Stimulated activated naive CD8-positive, alpha-beta T cell treated with anti-CD3 and anti-CD28 coated beads, Interleukin-15, Interleukin-2, amounts not matched to agents 100 ng/mL and 50 ng/mL, for 24 hours (primary cell): ENCODE data around the gene GOLGA3.
"Not testable (repeated sequence)": the region's sequence is repeated elsewhere in the genome, so short reads cannot be mapped to it uniquely, and the experiment has no call there.

Source experiments
- H3K27ac Mint-ChIP-seq: one replicate; pipeline ENCODE4 v1.8.0; 2021; ENCODE audit warnings: mild to moderate bottlenecking, mixed read lengths
- H3K27me3 Mint-ChIP-seq: one replicate; pipeline ENCODE4 v1.8.0; 2021; ENCODE audit warnings: mixed read lengths
- H3K36me3 Mint-ChIP-seq: one replicate; pipeline ENCODE4 v1.8.0; 2021; ENCODE audit warnings: low read depth, mixed read lengths
- H3K4me1 Mint-ChIP-seq: one replicate; pipeline ENCODE4 v1.8.0; 2021; ENCODE audit warnings: low read depth, mixed read lengths
- H3K4me3 Mint-ChIP-seq: one replicate; pipeline ENCODE4 v1.8.0; 2021; ENCODE audit warnings: mild to moderate bottlenecking, mixed read lengths
- H3K9me3 Mint-ChIP-seq: one replicate; pipeline ENCODE4 v1.8.0; 2021; ENCODE audit warnings: mixed read lengths

The GOLGA3 gene

GRCh38 chr12:132828706-132829534, at the start of gene GOLGA3:
TSS of gene GOLGA3 (minus strand) at chr12:132828869. CDS start at chr12:132822128, 6,741 bp downstream.
- Mint-ChIP-seq H3K36me3 (peaks cover 53% of the 10 kb centered on the region), H3K27ac (peak within 1 kb of the TSS; percentile 100), H3K27me3 (no peaks in the 10 kb centered on the region), H3K9me3 (no peaks in the 10 kb centered on the region), H3K4me1 (peaks cover 48% of the 10 kb centered on the region), H3K4me3 (peak within 1 kb of the TSS; percentile 91)

- H3K4me1 Mint-ChIP-seq = peaks cover 22% of the 10 kb centered on the region
- H3K4me3 Mint-ChIP-seq, H3K9me3 Mint-ChIP-seq, H3K27ac Mint-ChIP-seq, H3K27me3 Mint-ChIP-seq: not testable (repeated sequence)
- peaks cover 46% of the 10 kb centered on the region for H3K36me3 Mint-ChIP-seq
Observed at GRCh38 chr12:132874620-132875019, 46.0 kb upstream of the GOLGA3 start.

GRCh38 chr12:132874175-132874574, 45.5 kb upstream of the GOLGA3 start:
- Mint-ChIP-seq H3K36me3 (peaks cover 48% of the 10 kb centered on the region), H3K9me3 (no peaks in the 10 kb centered on the region), H3K27ac (peak overlapping the region; percentile 52), H3K27me3 (no peaks in the 10 kb centered on the region), H3K4me1 (peaks cover 22% of the 10 kb centered on the region), H3K4me3 (no peak overlapping the region)

- Mint-ChIP-seq H3K27me3 (no peaks in the 10 kb centered on the region), H3K36me3 (peaks cover 48% of the 10 kb centered on the region), H3K4me3 (peak overlapping the region; percentile 48), H3K9me3 (no peaks in the 10 kb centered on the region), H3K27ac (peak overlapping the region; percentile 52), H3K4me1 (peaks cover 22% of the 10 kb centered on the region)
Observed at GRCh38 chr12:132873724-132874123, 45.1 kb upstream of the GOLGA3 start.

GRCh38 chr12:132872975-132873421, 44.3 kb upstream of the GOLGA3 start:
- Mint-ChIP-seq H3K9me3 (no peaks in the 10 kb centered on the region), H3K36me3 (peaks cover 50% of the 10 kb centered on the region), H3K27me3 (no peaks in the 10 kb centered on the region), H3K27ac (peak overlapping the region; percentile 6), H3K4me1 (peaks cover 23% of the 10 kb centered on the region), H3K4me3 (no peak overlapping the region)

- no peak overlapping the region for H3K4me3 Mint-ChIP-seq
- H3K27me3 Mint-ChIP-seq = no peaks in the 10 kb centered on the region
- H3K4me1 Mint-ChIP-seq = peaks cover 28% of the 10 kb centered on the region
- H3K9me3 Mint-ChIP-seq = no peaks in the 10 kb centered on the region
- peak overlapping the region; percentile 6 for H3K27ac Mint-ChIP-seq
- H3K36me3 Mint-ChIP-seq = peaks cover 53% of the 10 kb centered on the region
Observed at GRCh38 chr12:132872073-132872855, 43.6 kb upstream of the GOLGA3 start.

GRCh38 chr12:132869551-132869950, 40.9 kb upstream of the GOLGA3 start:
- H3K27ac Mint-ChIP-seq = no peak overlapping the region
- no peak overlapping the region for H3K4me3 Mint-ChIP-seq
- no peaks in the 10 kb centered on the region for H3K27me3 Mint-ChIP-seq
- no peaks in the 10 kb centered on the region for H3K9me3 Mint-ChIP-seq
- H3K36me3 Mint-ChIP-seq = peaks cover 45% of the 10 kb centered on the region
- H3K4me1 Mint-ChIP-seq = peaks cover 34% of the 10 kb centered on the region

GRCh38 chr12:132866251-132866828, 37.7 kb upstream of the GOLGA3 start:
- Mint-ChIP-seq H3K27me3 (no peaks in the 10 kb centered on the region), H3K27ac (no peak overlapping the region), H3K4me3 (no peak overlapping the region), H3K9me3 (no peaks in the 10 kb centered on the region), H3K4me1 (peaks cover 15% of the 10 kb centered on the region), H3K36me3 (peaks cover 38% of the 10 kb centered on the region)

GRCh38 chr12:132861558-132861957, 32.9 kb upstream of the GOLGA3 start:
- H3K27me3 Mint-ChIP-seq = no peaks in the 10 kb centered on the region
- H3K27ac Mint-ChIP-seq = no peak overlapping the region
- H3K9me3 Mint-ChIP-seq = no peaks in the 10 kb centered on the region
- no peak overlapping the region for H3K4me3 Mint-ChIP-seq
- no peaks in the 10 kb centered on the region for H3K4me1 Mint-ChIP-seq
- H3K36me3 Mint-ChIP-seq = peaks cover 40% of the 10 kb centered on the region

- Mint-ChIP-seq H3K9me3 (no peaks in the 10 kb centered on the region), H3K27ac (no peak overlapping the region), H3K4me1 (no peaks in the 10 kb centered on the region), H3K27me3 (no peaks in the 10 kb centered on the region), H3K4me3 (no peak overlapping the region), H3K36me3 (peaks cover 57% of the 10 kb centered on the region)
Observed at GRCh38 chr12:132858718-132859266, 30.1 kb upstream of the GOLGA3 start.

GRCh38 chr12:132857019-132857418, 28.4 kb upstream of the GOLGA3 start:
- not testable (repeated sequence) for H3K4me1 Mint-ChIP-seq, H3K9me3 Mint-ChIP-seq, H3K27ac Mint-ChIP-seq, H3K4me3 Mint-ChIP-seq, H3K27me3 Mint-ChIP-seq
- H3K36me3 Mint-ChIP-seq = peaks cover 59% of the 10 kb centered on the region

- peaks cover 58% of the 10 kb centered on the region for H3K36me3 Mint-ChIP-seq
Observed at GRCh38 chr12:132856581-132856980, 27.9 kb upstream of the GOLGA3 start.

GRCh38 chr12:132855211-132855610, 26.5 kb upstream of the GOLGA3 start:
- H3K27ac Mint-ChIP-seq = not testable (repeated sequence)
- H3K36me3 Mint-ChIP-seq = peaks cover 54% of the 10 kb centered on the region

More at GRCh38 chr12:132856581-132856980, 27.9 kb upstream of the GOLGA3 start:
- Mint-ChIP-seq H3K4me3 (no peak overlapping the region), H3K4me1 (no peaks in the 10 kb centered on the region), H3K27ac (no peak overlapping the region), H3K9me3 (no peaks in the 10 kb centered on the region), H3K27me3 (no peaks in the 10 kb centered on the region)

GRCh38 chr12:132853285-132854092, 24.8 kb upstream of the GOLGA3 start:
- no peaks in the 10 kb centered on the region for H3K9me3 Mint-ChIP-seq
- H3K27ac Mint-ChIP-seq = no peak overlapping the region
- no peaks in the 10 kb centered on the region for H3K27me3 Mint-ChIP-seq
- peaks cover 2% of the 10 kb centered on the region for H3K4me1 Mint-ChIP-seq
- H3K36me3 Mint-ChIP-seq = peaks cover 52% of the 10 kb centered on the region
- H3K4me3 Mint-ChIP-seq = no peak overlapping the region

More at GRCh38 chr12:132855211-132855610, 26.5 kb upstream of the GOLGA3 start:
- H3K9me3 Mint-ChIP-seq, H3K4me3 Mint-ChIP-seq, H3K4me1 Mint-ChIP-seq, H3K27me3 Mint-ChIP-seq: not testable (repeated sequence)
